Stimulated activated CD4-positive, alpha-beta T cell treated with anti-CD3 and anti-CD28 coated beads, Interleukin-4, amount 100 ng/mL, for 24 hours (primary cell): ENCODE results near the gene TMUB2.

Experiments used
- DNase-seq: peaks from one replicate; pipeline ENCODE4 v3.0.0-alpha.2; 2020

TMUB2 gene

GRCh38 chr17:44203731-44204440, 17.1 kb downstream of the TMUB2 start:
- peak; percentile 59 for DNase-seq

GRCh38 chr17:44204441-44204882, 17.7 kb downstream of the TMUB2 start:
- DNase-seq = no peak

DNA sequence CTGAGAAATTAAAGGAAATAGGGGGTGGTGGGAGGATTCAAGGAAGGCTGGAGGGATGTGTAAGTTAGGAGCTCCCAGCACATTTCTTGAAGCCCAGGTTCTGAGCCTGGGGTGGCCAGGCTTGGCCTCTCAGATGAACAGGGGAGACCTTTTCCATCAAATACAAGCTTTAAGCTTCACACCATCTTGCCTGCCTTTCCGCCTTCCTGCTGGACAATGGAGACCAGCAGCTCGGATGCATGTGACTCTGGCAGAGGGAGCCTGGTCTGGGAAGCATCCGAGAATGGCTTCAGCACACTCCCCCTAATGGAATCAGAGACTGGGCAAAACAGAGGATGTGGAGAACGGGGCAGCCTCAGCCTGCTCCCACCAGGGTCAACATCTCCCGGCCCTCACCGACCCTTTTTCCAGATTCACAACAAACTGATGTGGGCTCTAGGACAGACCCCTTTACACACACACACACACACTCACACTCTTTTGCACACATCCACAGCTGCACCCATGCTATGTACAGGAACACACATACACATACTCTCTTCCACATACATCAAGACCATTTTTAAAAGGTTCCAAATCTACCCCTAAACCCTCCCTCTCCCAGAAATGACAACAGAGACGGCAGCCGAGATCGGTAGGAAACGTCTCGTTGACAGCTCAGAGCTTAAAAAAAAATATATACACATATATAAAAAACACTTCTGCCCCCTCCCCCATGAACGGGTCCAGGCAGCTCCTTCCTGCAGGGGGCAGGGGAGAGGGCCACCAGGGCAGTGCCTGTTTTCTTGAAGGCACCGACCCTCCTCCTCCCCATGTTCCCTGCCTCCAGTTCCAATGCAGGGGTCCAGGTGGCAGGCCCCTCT, 19.4 kb downstream of the TMUB2 start:
- no peak for DNase-seq

DNA sequence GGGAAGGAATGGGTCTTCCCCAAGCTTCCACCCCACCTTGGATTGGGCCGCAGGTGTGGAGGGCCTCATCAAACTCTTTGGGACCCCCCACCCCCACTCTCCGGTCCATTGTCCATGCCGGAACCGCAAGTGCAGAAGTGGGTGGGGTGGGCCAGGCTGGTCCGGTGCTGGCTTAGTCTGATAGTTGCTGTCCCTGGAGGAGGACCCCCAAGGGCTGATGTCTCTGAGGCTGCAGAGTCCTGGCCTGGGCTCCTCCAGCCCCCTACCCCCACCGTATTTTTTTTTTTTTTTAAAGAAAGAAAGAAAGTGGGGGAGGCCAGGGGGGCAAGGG, 20.0 kb downstream of the TMUB2 start:
- no peak for DNase-seq

GRCh38 chr17:44207319-44207718, 20.5 kb downstream of the TMUB2 start:
- no peak for DNase-seq

- DNase-seq = no peak
Observed at GRCh38 chr17:44207743-44208142, 21.0 kb downstream of the TMUB2 start.

GRCh38 chr17:44209786-44210341, 23.1 kb downstream of the TMUB2 start:
- DNase-seq = peak; percentile 65

GRCh38 chr17:44210342-44211192, 23.8 kb downstream of the TMUB2 start:
- peak; percentile 90 for DNase-seq

DNA sequence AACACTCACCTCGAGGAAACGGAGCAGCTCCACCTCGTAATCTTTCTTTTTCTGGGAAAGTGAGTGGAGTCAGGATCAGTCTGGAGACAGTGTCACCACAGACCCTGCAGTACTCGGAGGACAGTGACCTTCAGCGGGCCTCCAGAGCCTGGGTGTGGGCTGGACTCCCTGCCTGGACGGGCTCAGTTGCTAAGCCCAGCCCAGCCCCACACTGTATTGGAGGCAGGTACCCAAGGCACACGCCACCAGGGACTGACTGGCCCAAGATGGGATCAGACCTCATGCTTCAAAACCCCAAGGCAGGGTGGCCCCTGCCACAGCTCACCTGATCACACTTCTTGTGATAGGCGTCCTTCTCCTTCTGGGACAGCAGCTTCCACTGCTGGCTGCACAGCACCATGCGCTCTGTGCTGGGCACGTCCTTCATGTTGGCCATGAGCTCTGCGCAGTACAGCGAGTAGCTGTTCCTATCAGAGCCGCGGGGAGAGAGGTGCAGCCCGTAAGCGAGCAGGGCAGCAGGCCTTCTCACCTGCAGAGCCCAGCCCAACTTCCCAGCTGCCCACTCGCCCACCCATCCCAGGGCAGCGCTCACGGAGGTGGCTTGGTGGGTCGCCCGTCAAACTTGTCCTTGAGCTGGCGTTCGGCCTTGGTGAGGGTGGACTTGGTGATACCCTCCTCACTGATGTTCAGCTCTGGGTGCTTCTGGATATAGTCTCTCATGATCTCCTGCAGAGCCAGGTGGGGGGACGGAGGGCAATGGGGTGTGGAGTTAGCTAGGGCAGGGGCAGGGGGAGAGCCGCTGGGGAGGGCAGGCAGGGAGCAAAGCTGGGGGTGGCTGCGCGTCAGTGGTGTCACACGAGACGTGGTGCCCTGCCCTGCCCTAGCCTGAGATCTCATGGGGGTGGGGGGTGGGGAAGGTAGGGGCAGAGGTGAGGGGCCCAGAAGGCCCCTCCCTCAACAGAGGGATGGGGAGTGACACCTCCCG, 24.8 kb downstream of the TMUB2 start:
- DNase-seq = no peak

GRCh38 chr17:44212507-44213402, 26.0 kb downstream of the TMUB2 start:
- DNase-seq = no peak

GRCh38 chr17:44213403-44214229, 26.8 kb downstream of the TMUB2 start:
- no peak for DNase-seq

GRCh38 chr17:44214230-44214494, 27.4 kb downstream of the TMUB2 start:
- DNase-seq = no peak

- DNase-seq = no peak
Observed at GRCh38 chr17:44214896-44215295, 28.1 kb downstream of the TMUB2 start.

DNA sequence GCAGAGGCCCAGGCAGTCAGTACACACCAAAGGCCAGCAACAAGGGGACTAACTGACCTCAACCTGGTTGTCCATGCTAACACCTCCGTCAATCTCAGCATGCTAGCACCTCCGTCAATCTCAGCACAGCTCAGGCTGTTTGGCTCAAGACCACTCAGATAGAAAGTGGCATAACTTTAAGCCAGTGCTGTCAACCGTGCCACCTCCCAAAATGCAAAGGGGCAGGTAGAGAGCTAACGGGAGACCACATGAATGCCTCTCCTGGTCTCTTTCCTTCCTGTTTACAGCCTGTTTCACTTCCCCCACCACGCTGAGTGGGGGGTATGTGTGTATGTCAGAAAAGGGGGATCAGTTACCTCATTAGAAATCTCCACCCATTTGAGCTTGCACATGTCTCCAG, 29.4 kb downstream of the TMUB2 start:
- no peak for DNase-seq

- no peak for DNase-seq
Observed at GRCh38 chr17:44216694-44217093, 29.9 kb downstream of the TMUB2 start.

- no peak for DNase-seq
Observed at GRCh38 chr17:44217738-44218343, 31.1 kb downstream of the TMUB2 start.

GRCh38 chr17:44218344-44219107, 31.8 kb downstream of the TMUB2 start:
- DNase-seq = peak; percentile 83

- DNase-seq = peak; percentile 68
Observed at GRCh38 chr17:44219108-44219615, 32.4 kb downstream of the TMUB2 start.
